Neuronal stem cell (in vitro differentiated cells): ENCODE results near the gene AGBL3.

Source experiments
- DNase-seq: peaks from one replicate; pipeline ENCODE4 v3.0.0-alpha.2; 2013; ENCODE audit warnings: low spot score
- H2AFZ ChIP-seq: one replicate; pipeline ENCODE4 v1.6.1; 2013; ENCODE audit warnings: mild to moderate bottlenecking, low read length, inconsistent platforms
- H2AK5ac ChIP-seq: 2 replicates; pipeline ENCODE4 v1.6.1; 2013; ENCODE audit warnings: low read depth, mild to moderate bottlenecking, inconsistent platforms, low read length, moderate library complexity, mixed read lengths
- H2BK120ac ChIP-seq: 2 replicates; pipeline ENCODE4 v1.6.1; 2013; ENCODE audit warnings: low read depth, mild to moderate bottlenecking, inconsistent platforms, low read length, moderate library complexity, mixed read lengths
- H2BK12ac ChIP-seq: one replicate; pipeline ENCODE4 v1.6.1; 2013; ENCODE audit warnings: low read length, inconsistent platforms
- H2BK15ac ChIP-seq: 2 replicates; pipeline ENCODE4 v1.6.1; 2013; ENCODE audit warnings: mild to moderate bottlenecking, low read length, inconsistent platforms, mixed read lengths
- H2BK5ac ChIP-seq: one replicate; pipeline ENCODE4 v1.6.1; 2013; ENCODE audit warnings: inconsistent platforms, mild to moderate bottlenecking, low read length, moderate library complexity
- H3K14ac ChIP-seq: one replicate; pipeline ENCODE4 v1.6.1; 2013; ENCODE audit warnings: low read length, inconsistent platforms
- H3K18ac ChIP-seq: 2 replicates; pipeline ENCODE4 v1.6.1; 2013; ENCODE audit warnings: low read length, inconsistent platforms
- H3K23ac ChIP-seq: 2 replicates; pipeline ENCODE4 v1.6.1; 2013; ENCODE audit warnings: low read depth, mild to moderate bottlenecking, mixed read lengths, low read length, inconsistent platforms; ENCODE audit not compliant: poor library complexity
- H3K27ac ChIP-seq: replicated peaks from 3 replicates; pipeline ENCODE4 v1.5.1; 2013; ENCODE audit warnings: low read length, inconsistent platforms
- H3K27me3 ChIP-seq, 3 experiments: 2 replicates each; pipeline ENCODE4 v1.6.1; 2013; ENCODE audit warnings: low read length in 3 of 3, mild to moderate bottlenecking in 2 of 3, inconsistent platforms in 1 of 3, low read depth in 1 of 3, mixed read lengths in 1 of 3, moderate library complexity in 1 of 3; ENCODE audit not compliant: control insufficient read depth in 3 of 3, insufficient read depth in 3 of 3
- H3K36me3 ChIP-seq, 2 donors: replicated peaks in 1 of 2; 2 replicates each; pipeline ENCODE4 v1.6.1; 2013; ENCODE audit warnings: low read length in 2 of 2; ENCODE audit not compliant: control insufficient read depth in 2 of 2, insufficient read depth in 2 of 2
- H3K4ac ChIP-seq: 2 replicates; pipeline ENCODE4 v1.6.1; 2013; ENCODE audit warnings: inconsistent platforms, mild to moderate bottlenecking, low read length, moderate library complexity
- H3K4me1 ChIP-seq, 2 donors: 1 replicate in 1 of 2; 2 replicates in 1 of 2; pipeline ENCODE4 v1.6.1; 2013; ENCODE audit warnings: low read length in 2 of 2, low read depth in 1 of 2; ENCODE audit not compliant: control insufficient read depth in 2 of 2, insufficient read depth in 1 of 2
- H3K4me2 ChIP-seq: one replicate; pipeline ENCODE4 v1.6.1; 2013; ENCODE audit warnings: mild to moderate bottlenecking, low read length, inconsistent platforms; ENCODE audit not compliant: insufficient read depth, poor library complexity, severe bottlenecking
- H3K4me3 ChIP-seq, 2 donors: 2 replicates each; pipeline ENCODE4 v1.5.1; 2013; ENCODE audit warnings: low read length in 2 of 2, mild to moderate bottlenecking in 2 of 2, inconsistent platforms in 1 of 2, moderate library complexity in 1 of 2
- H3K79me1 ChIP-seq: one replicate; pipeline ENCODE4 v1.6.1; 2013; ENCODE audit warnings: low read depth, mild to moderate bottlenecking, inconsistent platforms, low read length, moderate library complexity
- H3K9ac ChIP-seq: one replicate; pipeline ENCODE4 v1.6.1; 2013; ENCODE audit warnings: mild to moderate bottlenecking, low read depth, low read length, inconsistent platforms; ENCODE audit not compliant: poor library complexity
- H3K9me3 ChIP-seq, 2 donors: replicated peaks in 1 of 2; 2 replicates each; pipeline versions ENCODE3 to v1.6.1; 2013; ENCODE audit warnings: low read length in 2 of 2, mild to moderate bottlenecking in 2 of 2, inconsistent platforms in 1 of 2, low read depth in 1 of 2, mixed read lengths in 1 of 2, moderate library complexity in 1 of 2; ENCODE audit not compliant: control insufficient read depth in 2 of 2, insufficient read depth in 1 of 2
- H4K8ac ChIP-seq: one replicate; pipeline ENCODE4 v1.6.1; 2013; ENCODE audit warnings: low read depth, mild to moderate bottlenecking, inconsistent platforms, low read length, moderate library complexity
- H4K91ac ChIP-seq: one replicate; pipeline ENCODE4 v1.6.1; 2013; ENCODE audit warnings: low read length, low read depth, mild to moderate bottlenecking, inconsistent platforms; ENCODE audit not compliant: poor library complexity
- WGBS, 2 donors: extraction: QIAGEN DNeasy Blood & Tissue Kit; methylation state at CpG; one replicate each; pipeline ENCODE4 v1.1.7; 2013; ENCODE audit warnings: missing lambda C conversion rate in 2 of 2, mixed read lengths in 1 of 2; ENCODE audit not compliant: insufficient read length in 2 of 2, insufficient replicate concordance in 1 of 2; ENCODE audit errors: extremely low coverage in 2 of 2; 5-methylcytosine and 5-hydroxymethylcytosine counted together

AGBL3 gene

DNA sequence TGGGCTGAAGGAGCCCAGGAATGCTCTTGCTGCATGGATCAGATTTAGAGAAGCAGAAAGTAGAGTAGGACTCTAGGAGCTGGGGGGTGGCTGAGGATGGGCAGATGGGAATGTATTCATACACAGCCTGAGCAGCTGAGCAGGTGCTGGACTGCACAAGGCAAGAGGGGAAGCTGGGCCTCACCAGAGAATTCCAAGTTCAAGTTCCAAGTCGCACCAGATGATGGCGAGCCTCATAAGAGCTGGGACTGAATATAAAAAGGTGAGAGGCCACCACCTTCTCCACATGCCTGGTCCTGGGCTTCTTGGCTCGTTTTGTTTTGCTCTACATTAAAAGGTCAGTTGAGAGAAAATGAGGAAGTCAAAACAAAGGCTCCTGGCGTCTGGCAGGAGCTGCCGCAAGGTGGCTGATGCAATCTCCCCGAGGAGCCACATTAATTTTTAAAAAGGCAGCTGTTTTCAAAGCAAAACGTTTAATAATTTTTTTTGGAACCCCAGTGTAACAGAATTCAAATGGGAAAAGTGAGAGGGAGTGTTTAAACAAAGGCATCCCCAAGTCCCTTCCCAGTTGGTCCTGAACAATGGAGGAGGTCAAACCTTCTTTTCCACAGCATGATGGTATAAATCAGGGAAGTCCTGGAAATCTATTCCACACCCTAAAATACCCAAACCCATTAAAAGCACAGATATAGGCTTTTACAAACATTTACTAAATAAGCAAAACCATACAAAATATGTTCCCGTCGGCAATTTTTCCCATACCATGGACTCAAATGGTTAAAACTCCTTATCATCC is 174.7 kb downstream of the AGBL3 start:
- no peak overlapping the region for H4K8ac ChIP-seq
- no peak overlapping the region for H3K14ac ChIP-seq
- no CpG with 5 or more reads among the region's 9 CpGs for WGBS, 2 donors
- no peaks in the 10 kb centered on the region for H3K27me3 ChIP-seq
- H2BK12ac ChIP-seq = no peak overlapping the region
- H3K36me3 ChIP-seq = peaks cover 21 to 43% of the 10 kb centered on the region in 2 donors
- H2AFZ ChIP-seq = no peak overlapping the region
- DNase-seq = no peak
- H3K4me2 ChIP-seq = no peak overlapping the region
- no peak overlapping the region for H3K4me3 ChIP-seq
- H3K79me1 ChIP-seq = no peaks in the 10 kb centered on the region
- H2BK120ac ChIP-seq = no peak overlapping the region
- no peak overlapping the region for H3K9ac ChIP-seq
- no peak overlapping the region for H3K18ac ChIP-seq
- H3K4ac ChIP-seq = no peak overlapping the region
- peaks cover 0 to 5% of the 10 kb centered on the region in 2 donors for H3K4me1 ChIP-seq
- peaks cover 19 to 32% of the 10 kb centered on the region in 2 donors for H3K9me3 ChIP-seq
- H2BK15ac ChIP-seq = no peak overlapping the region
- H3K27ac ChIP-seq = no peak overlapping the region
- H3K23ac ChIP-seq = no peak overlapping the region
- no peak overlapping the region for H2BK5ac ChIP-seq
- H4K91ac ChIP-seq = no peak overlapping the region
- H2AK5ac ChIP-seq = no peak overlapping the region

DNA sequence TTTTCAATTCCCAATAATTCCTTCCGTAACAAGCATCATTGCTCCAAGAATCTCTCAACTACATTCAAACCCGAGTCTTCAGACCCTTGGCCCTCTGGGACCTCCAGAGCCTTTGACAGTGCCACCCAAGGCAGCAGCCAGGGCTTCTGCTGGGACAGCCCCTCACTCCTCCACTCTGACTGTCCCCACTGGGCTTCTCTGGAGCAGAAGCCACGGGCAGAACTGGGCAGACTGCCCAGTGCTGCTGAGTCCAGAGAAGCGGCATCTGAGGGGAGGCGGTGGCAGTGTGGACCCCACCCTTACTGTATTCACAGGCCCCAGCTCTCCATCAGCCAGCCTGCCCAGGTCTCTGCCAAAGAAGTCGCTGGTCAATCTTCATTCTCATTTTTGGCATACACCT is 175.4 kb downstream of the AGBL3 start:
- Histone ChIP-seq H3K4me3 (no peak overlapping the region), H3K4me2 (no peak overlapping the region), H4K8ac (no peak overlapping the region), H3K9ac (no peak overlapping the region), H3K36me3 (peaks cover 27 to 49% of the 10 kb centered on the region in 2 donors), H3K23ac (no peak overlapping the region), H2BK12ac (no peak overlapping the region), H2BK120ac (no peak overlapping the region), H3K27ac (no peak overlapping the region), H3K27me3 (no peaks in the 10 kb centered on the region), H3K14ac (no peak overlapping the region), H3K9me3 (peaks cover 19 to 30% of the 10 kb centered on the region in 2 donors), H4K91ac (no peak overlapping the region), H3K4me1 (peaks cover 0 to 5% of the 10 kb centered on the region in 2 donors), H2BK5ac (no peak overlapping the region), H3K18ac (no peak overlapping the region), H2AFZ (no peak overlapping the region), H2BK15ac (no peak overlapping the region), H3K79me1 (no peaks in the 10 kb centered on the region), H2AK5ac (no peak overlapping the region), H3K4ac (no peak overlapping the region)
- no peak for DNase-seq
- WGBS, 2 donors = 100% methylated on average over 1 of the region's 6 CpGs; no CpG with 5 or more reads in 1 of the 2 donors

DNA sequence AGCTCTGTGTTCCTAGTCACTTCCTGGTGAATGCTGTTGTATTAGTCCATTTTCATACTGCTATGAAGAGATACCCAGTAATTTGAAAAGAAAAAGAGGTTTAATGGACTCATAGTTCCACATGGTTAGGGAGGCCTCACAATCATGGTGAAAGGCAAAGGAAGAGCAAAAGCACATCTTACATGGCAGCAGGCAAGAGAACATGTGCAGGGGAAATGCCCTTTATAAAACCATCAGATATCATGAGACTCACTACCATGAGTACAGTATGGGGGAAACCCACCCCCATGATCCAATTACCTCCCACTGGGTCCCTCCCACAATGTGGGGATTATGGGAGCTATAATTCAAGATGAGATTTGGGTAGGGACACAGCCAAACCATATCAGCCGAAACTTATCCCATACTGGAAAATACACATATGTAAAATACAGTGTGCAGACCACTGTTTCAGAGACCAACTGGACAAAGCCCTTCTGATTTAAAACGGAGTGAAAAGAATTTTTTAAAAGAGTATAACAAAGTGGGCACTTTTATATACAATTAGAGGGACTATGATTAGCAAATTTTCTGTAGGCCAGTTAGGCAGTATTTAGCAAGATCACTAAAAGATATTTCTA is 176.2 kb downstream of the AGBL3 start:
- Histone ChIP-seq H3K4me3 (no peak overlapping the region), H3K4me2 (no peak overlapping the region), H2BK5ac (no peak overlapping the region), H3K36me3 (peaks cover 35 to 57% of the 10 kb centered on the region in 2 donors), H3K27ac (no peak overlapping the region), H2AK5ac (no peak overlapping the region), H4K91ac (no peak overlapping the region), H2BK12ac (no peak overlapping the region), H2AFZ (no peak overlapping the region), H3K14ac (no peak overlapping the region), H4K8ac (no peak overlapping the region), H3K4ac (no peak overlapping the region), H3K4me1 (peaks cover 0 to 5% of the 10 kb centered on the region in 2 donors), H3K79me1 (no peaks in the 10 kb centered on the region), H2BK120ac (no peak overlapping the region), H3K23ac (no peak overlapping the region), H3K9ac (no peak overlapping the region), H3K9me3 (peaks cover 15 to 23% of the 10 kb centered on the region in 2 donors), H3K27me3 (no peaks in the 10 kb centered on the region), H3K18ac (no peak overlapping the region), H2BK15ac (no peak overlapping the region)
- no peak for DNase-seq
- WGBS, 2 donors = no CpG with 5 or more reads among the region's 2 CpGs

DNA sequence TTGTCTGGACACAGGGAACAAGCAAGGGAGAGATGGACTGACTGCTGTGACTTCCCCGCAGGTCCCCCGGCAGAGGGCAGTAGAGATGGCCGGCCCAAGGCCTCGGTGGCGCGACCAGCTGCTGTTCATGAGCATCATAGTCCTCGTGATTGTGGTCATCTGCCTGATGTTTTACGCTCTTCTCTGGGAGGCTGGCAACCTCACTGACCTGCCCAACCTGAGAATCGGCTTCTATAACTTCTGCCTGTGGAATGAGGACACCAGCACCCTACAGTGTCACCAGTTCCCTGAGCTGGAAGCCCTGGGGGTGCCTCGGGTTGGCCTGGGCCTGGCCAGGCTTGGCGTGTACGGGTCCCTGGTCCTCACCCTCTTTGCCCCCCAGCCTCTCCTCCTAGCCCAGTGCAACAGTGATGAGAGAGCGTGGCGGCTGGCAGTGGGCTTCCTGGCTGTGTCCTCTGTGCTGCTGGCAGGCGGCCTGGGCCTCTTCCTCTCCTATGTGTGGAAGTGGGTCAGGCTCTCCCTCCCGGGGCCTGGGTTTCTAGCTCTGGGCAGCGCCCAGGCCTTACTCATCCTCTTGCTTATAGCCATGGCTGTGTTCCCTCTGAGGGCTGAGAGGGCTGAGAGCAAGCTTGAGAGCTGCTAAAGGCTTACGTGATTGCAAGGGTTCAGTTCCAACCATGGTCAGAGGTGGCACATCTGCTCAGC is 178.2 kb downstream of the AGBL3 start:
- no peak overlapping the region for H2AFZ ChIP-seq
- H3K18ac ChIP-seq = no peak overlapping the region
- H3K4me3 ChIP-seq = no peak overlapping the region
- H4K8ac ChIP-seq = no peak overlapping the region
- no CpG with 5 or more reads among the region's 18 CpGs for WGBS, 2 donors
- H4K91ac ChIP-seq = no peak overlapping the region
- no peak overlapping the region for H3K9ac ChIP-seq
- peaks cover 10% of the 10 kb centered on the region for H3K79me1 ChIP-seq
- no peak for DNase-seq
- no peaks in the 10 kb centered on the region for H3K27me3 ChIP-seq
- peaks cover 2 to 6% of the 10 kb centered on the region in 2 donors for H3K4me1 ChIP-seq
- H3K23ac ChIP-seq = no peak overlapping the region
- no peak overlapping the region for H3K4ac ChIP-seq
- peaks cover 6 to 12% of the 10 kb centered on the region in 2 donors for H3K9me3 ChIP-seq
- no peak overlapping the region for H2BK5ac ChIP-seq
- no peak overlapping the region for H2BK15ac ChIP-seq
- no peak overlapping the region for H2AK5ac ChIP-seq
- H3K27ac ChIP-seq = no peak overlapping the region
- H2BK12ac ChIP-seq = no peak overlapping the region
- no peak overlapping the region for H3K14ac ChIP-seq
- no peak overlapping the region for H3K4me2 ChIP-seq
- peaks cover 50 to 75% of the 10 kb centered on the region in 2 donors for H3K36me3 ChIP-seq
- H2BK120ac ChIP-seq = no peak overlapping the region
